SK-N-SH treated with all-trans-retinoic acid at 6 μM for 48 hours (cell line): Measurements from ENCODE around the gene PTPRCAP.

Experiments used
- ARNTL ChIP-seq: fragments of 450-650 bp; formaldehyde crosslinking; IDR thresholded peaks from 2 replicates; pipeline ENCODE4 v1.5.0; 2020; ENCODE audit warnings: low read depth, mild to moderate bottlenecking, moderate library complexity, borderline replicate concordance
- ISL1 ChIP-seq: fragments of 250-450 bp; sonication (Bioruptor Pico); IDR thresholded peaks from 2 replicates; pipeline ENCODE4 v2.1.2; 2022; ENCODE audit warnings: mild to moderate bottlenecking, moderate library complexity
- OSR1 ChIP-seq: fragments of 250-450 bp; sonication (Bioruptor Pico); IDR thresholded peaks from 2 replicates; pipeline ENCODE4 v1.8.0; 2022; ENCODE audit warnings: moderate library complexity, mild to moderate bottlenecking, inconsistent platforms
- RARB ChIP-seq: fragments of 250-450 bp; sonication (Bioruptor Pico); IDR thresholded peaks from 2 replicates; pipeline ENCODE4 v1.8.0; 2021; ENCODE audit warnings: mild to moderate bottlenecking, moderate library complexity
- SNAI2 ChIP-seq: fragments of 250-450 bp; sonication (Bioruptor Pico); IDR thresholded peaks from 2 replicates; pipeline ENCODE4 v1.5.0; 2020; ENCODE audit warnings: mild to moderate bottlenecking, moderate library complexity
- TOX ChIP-seq: fragments of 250-450 bp; sonication (Bioruptor Pico); IDR thresholded peaks from 2 replicates; pipeline ENCODE4 v1.8.0; 2021; ENCODE audit warnings: mild to moderate bottlenecking, moderate library complexity, borderline replicate concordance
- TSHZ2 ChIP-seq: fragments of 250-450 bp; sonication (Bioruptor Pico); IDR thresholded peaks from 2 replicates; pipeline ENCODE4 v1.5.0; 2020; ENCODE audit warnings: mild to moderate bottlenecking, moderate library complexity
- ZFP30 ChIP-seq: fragments of 450-650 bp; formaldehyde crosslinking; IDR thresholded peaks from 2 replicates; pipeline ENCODE4 v1.5.0; 2022; ENCODE audit warnings: mild to moderate bottlenecking, moderate library complexity
- ZNF70 ChIP-seq: fragments of 450-650 bp; formaldehyde crosslinking; IDR thresholded peaks from 2 replicates; pipeline ENCODE4 v1.5.0; 2020; ENCODE audit warnings: mild to moderate bottlenecking, moderate library complexity
- TF ChIP-seq, protein P1 (sequence below): fragments of 250-450 bp; sonication (Bioruptor Pico); IDR thresholded peaks from 2 replicates; pipeline ENCODE4 v1.5.1; 2020; ENCODE audit warnings: low read depth, mild to moderate bottlenecking, moderate library complexity

GRCh38 chr11:67408437-67409200, 28.9 kb downstream of the PTPRCAP start:
- TF ChIP-seq ZNF70 (CRISPR knock-in tag) (no peak), ZFP30 (CRISPR knock-in tag) (no peak), TSHZ2 (CRISPR knock-in tag) (no peak), ISL1 (no peak), OSR1 (CRISPR knock-in tag) (no peak), TOX (CRISPR knock-in tag) (no peak), SNAI2 (CRISPR knock-in tag) (no peak), ARNTL (no peak), RARB (CRISPR knock-in tag) (no peak)
- TF ChIP-seq, protein P1, sequence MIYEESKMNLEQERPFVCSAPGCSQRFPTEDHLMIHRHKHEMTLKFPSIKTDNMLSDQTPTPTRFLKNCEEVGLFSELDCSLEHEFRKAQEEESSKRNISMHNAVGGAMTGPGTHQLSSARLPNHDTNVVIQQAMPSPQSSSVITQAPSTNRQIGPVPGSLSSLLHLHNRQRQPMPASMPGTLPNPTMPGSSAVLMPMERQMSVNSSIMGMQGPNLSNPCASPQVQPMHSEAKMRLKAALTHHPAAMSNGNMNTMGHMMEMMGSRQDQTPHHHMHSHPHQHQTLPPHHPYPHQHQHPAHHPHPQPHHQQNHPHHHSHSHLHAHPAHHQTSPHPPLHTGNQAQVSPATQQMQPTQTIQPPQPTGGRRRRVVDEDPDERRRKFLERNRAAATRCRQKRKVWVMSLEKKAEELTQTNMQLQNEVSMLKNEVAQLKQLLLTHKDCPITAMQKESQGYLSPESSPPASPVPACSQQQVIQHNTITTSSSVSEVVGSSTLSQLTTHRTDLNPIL (CRISPR knock-in tag) = no peak
